ENCODE results near the gene SAYSD1. TPM values are rescaled to one million over a fixed set of nuclear protein-coding genes. Genes with fewer than 3 reads are reported as not detected.

SAYSD1 gene
- total RNA-seq, 4 donors from 2014 or later, result 9.1 to 16.5 (median 15.1) TPM

GRCh38 chr6:39091220-39091619, 23.8 kb downstream of the SAYSD1 start:
- intact Hi-C loops (cut with DNase I; ENCODE audit: low total_unique reads), result no loop called here
- H3K4me3 ChIP-seq (ENCODE audit: low read depth, poor library complexity, severe bottlenecking), result no peak overlapping the region
- TF ChIP-seq POLR2A (IDR thresholded peaks at IDR 0.05), result no peak
- TF ChIP-seq CTCF (IDR thresholded peaks at IDR 0.05), result no peak
- 56 to 65% methylated on average over 7 of the region's 7 CpGs for WGBS, 2 donors
- DNase-seq (ENCODE audit: low spot score in 2 of 2), result no peak

- TF ChIP-seq CTCF (IDR thresholded peaks at IDR 0.05) (no peak), POLR2A (IDR thresholded peaks at IDR 0.05) (no peak)
- no peak overlapping the region for H3K4me3 ChIP-seq (ENCODE audit: low read depth, poor library complexity, severe bottlenecking)
- no peak for DNase-seq (ENCODE audit: low spot score in 2 of 2)
- WGBS, 2 donors, result 70 to 75% methylated on average over 4 of the region's 4 CpGs
- intact Hi-C loops (cut with DNase I; ENCODE audit: low total_unique reads), result no loop called here
These were observed 24.9 kb downstream of the SAYSD1 start for GRCh38 chr6:39090036-39090435.

GRCh38 chr6:39088331-39088730, 26.7 kb downstream of the SAYSD1 start:
- TF ChIP-seq CTCF (IDR thresholded peaks at IDR 0.05) (no peak), POLR2A (IDR thresholded peaks at IDR 0.05) (no peak)
- WGBS, 2 donors, result 15 to 16% methylated on average over 4 of the region's 4 CpGs
- peak in 1 of 2 donors; percentile 21 for DNase-seq (ENCODE audit: low spot score in 2 of 2)
- no peak overlapping the region for H3K4me3 ChIP-seq (ENCODE audit: low read depth, poor library complexity, severe bottlenecking)
- intact Hi-C loops (cut with DNase I; ENCODE audit: low total_unique reads), result no loop called here

GRCh38 chr6:39087197-39087596, 27.8 kb downstream of the SAYSD1 start:
- intact Hi-C loops (cut with DNase I; ENCODE audit: low total_unique reads), result no loop called here
- H3K4me3 ChIP-seq (ENCODE audit: low read depth, poor library complexity, severe bottlenecking), result no peak overlapping the region
- 65 to 75% methylated on average over 7 of the region's 7 CpGs for WGBS, 2 donors
- TF ChIP-seq CTCF (IDR thresholded peaks at IDR 0.05) (no peak), POLR2A (IDR thresholded peaks at IDR 0.05) (no peak)
- no peak for DNase-seq (ENCODE audit: low spot score in 2 of 2)

- intact Hi-C loops (cut with DNase I; ENCODE audit: low total_unique reads), result no loop called here
- TF ChIP-seq POLR2A (IDR thresholded peaks at IDR 0.05) (no peak), CTCF (IDR thresholded peaks at IDR 0.05) (no peak)
- no peak overlapping the region for H3K4me3 ChIP-seq (ENCODE audit: low read depth, poor library complexity, severe bottlenecking)
- WGBS, 2 donors, result 44 to 58% methylated on average over 6 of the region's 6 CpGs
- DNase-seq (ENCODE audit: low spot score in 2 of 2), result no peak
These were observed 28.3 kb downstream of the SAYSD1 start for GRCh38 chr6:39086711-39087110.

- TF ChIP-seq POLR2A (IDR thresholded peaks at IDR 0.05) (no peak), CTCF (IDR thresholded peaks at IDR 0.05) (no peak)
- 72% methylated on average over 7 of the region's 7 CpGs for WGBS, 2 donors
- no peak for DNase-seq (ENCODE audit: low spot score in 2 of 2)
- H3K4me3 ChIP-seq (ENCODE audit: low read depth, poor library complexity, severe bottlenecking), result no peak overlapping the region
- intact Hi-C loops (cut with DNase I; ENCODE audit: low total_unique reads), result no loop called here
These were observed 28.7 kb downstream of the SAYSD1 start for GRCh38 chr6:39086294-39086693.

Measured in lower leg skin (tissue), 4 donors.